ENCODE data around the gene MIS12.

Gene MIS12

GRCh38 chr17:5486206-5487124 is at the start of gene MIS12:
Gene MIS12, plus strand, starts transcription at chr17:5486566. Its CDS starts 2,297 bp downstream, at chr17:5488863.
- DNase-seq, result peak; percentile 99

GRCh38 chr17:5437721-5438317 is 48.5 kb upstream of the MIS12 start:
- no peak for DNase-seq

GRCh38 chr17:5438716-5439445 is 47.5 kb upstream of the MIS12 start, which contains the start of gene C1QBP:
Gene C1QBP, minus strand, starts transcription at chr17:5439155. Its CDS starts 82 bp downstream, at chr17:5439073.
- peak; percentile 91 for DNase-seq

- no peak for DNase-seq
Measured at GRCh38 chr17:5439446-5439764, 47.0 kb upstream of the MIS12 start.

GRCh38 chr17:5443728-5444127 is 42.6 kb upstream of the MIS12 start:
- no peak for DNase-seq

GRCh38 chr17:5444209-5444608 is 42.2 kb upstream of the MIS12 start:
- no peak for DNase-seq

GRCh38 chr17:5446786-5447185 is 39.6 kb upstream of the MIS12 start:
- DNase-seq, result no peak

- DNase-seq, result no peak
Measured at GRCh38 chr17:5464717-5465507, 21.5 kb upstream of the MIS12 start.

- DNase-seq, result no peak
Measured at GRCh38 chr17:5466295-5466694, 20.1 kb upstream of the MIS12 start.

- DNase-seq, result no peak
Measured at GRCh38 chr17:5467416-5467815, 18.9 kb upstream of the MIS12 start.

- no peak for DNase-seq
Measured at GRCh38 chr17:5468075-5468473, 18.3 kb upstream of the MIS12 start.

- DNase-seq, result no peak
Measured at GRCh38 chr17:5472511-5472910, 13.9 kb upstream of the MIS12 start.

- DNase-seq, result no peak
Measured at GRCh38 chr17:5473906-5474305, 12.5 kb upstream of the MIS12 start.

GRCh38 chr17:5478992-5479391 is 7.4 kb upstream of the MIS12 start:
- DNase-seq, result no peak

GRCh38 chr17:5480962-5481361 is 5.4 kb upstream of the MIS12 start:
- no peak for DNase-seq

- no peak for DNase-seq
Measured at GRCh38 chr17:5481451-5481850, 4.9 kb upstream of the MIS12 start.

GRCh38 chr17:5485270-5486205 is 828 bp upstream of the MIS12 start, which contains the start of gene DERL2:
Gene DERL2, minus strand, starts transcription at chr17:5486178. Its CDS starts 17 bp downstream, at chr17:5486161.
- DNase-seq, result no peak

- DNase-seq, result no peak
Measured at GRCh38 chr17:5488752-5489151, 2.4 kb downstream of the MIS12 start.

- no peak for DNase-seq
Measured at GRCh38 chr17:5492970-5493369, 6.6 kb downstream of the MIS12 start.

GRCh38 chr17:5499476-5500231 is 13.3 kb downstream of the MIS12 start:
- DNase-seq, result no peak

- DNase-seq, result no peak
Measured at GRCh38 chr17:5500247-5500588, 13.9 kb downstream of the MIS12 start.
